CD14-positive monocyte (primary cell): ENCODE data around the gene SULT2B1. TPM values are rescaled to one million over a fixed set of nuclear protein-coding genes. Genes with fewer than 3 reads are reported as not detected.

Experiments
- DNase-seq, 3 donors: peaks; one replicate each; pipeline ENCODE4 v3.0.0-alpha.2; 2011 to 2022
- H2AFZ ChIP-seq: 2 replicates; pipeline ENCODE4 v1.6.0; 2012; ENCODE audit warnings: mild to moderate bottlenecking, low read depth, low read length, inconsistent platforms; ENCODE audit not compliant: insufficient read depth, poor library complexity, severe bottlenecking
- H3K27ac ChIP-seq, 2 donors: 1 replicate in 1 of 2; 2 replicates in 1 of 2; pipeline ENCODE4 v1.5.1; 2012 to 2013; ENCODE audit warnings: low read length in 2 of 2, control low read depth in 1 of 2, inconsistent platforms in 1 of 2, low read depth in 1 of 2, mild to moderate bottlenecking in 1 of 2
- H3K27me3 ChIP-seq, 2 donors: one replicate each; pipeline versions ENCODE4 v1.6.0 to v1.6.1; 2011 to 2013; ENCODE audit warnings: low read length in 2 of 2; ENCODE audit not compliant: control insufficient read depth in 2 of 2, insufficient read depth in 2 of 2
- H3K36me3 ChIP-seq, 2 donors: replicated peaks in 1 of 2; 1 replicate in 1 of 2; 2 replicates in 1 of 2; pipeline versions ENCODE4 v1.5.1 to v1.6.1; 2012 to 2013; ENCODE audit warnings: low read length in 2 of 2, control low read depth in 1 of 2, inconsistent platforms in 1 of 2, mild to moderate bottlenecking in 1 of 2; ENCODE audit not compliant: insufficient read depth in 2 of 2, control insufficient read depth in 1 of 2
- H3K4me1 ChIP-seq, 2 donors: 1 replicate in 1 of 2; 2 replicates in 1 of 2; pipeline versions ENCODE4 v1.5.1 to v1.6.1; 2012 to 2013; ENCODE audit warnings: low read length in 2 of 2, control low read depth in 1 of 2, inconsistent platforms in 1 of 2, mild to moderate bottlenecking in 1 of 2, moderate library complexity in 1 of 2; ENCODE audit not compliant: insufficient read depth in 2 of 2, control insufficient read depth in 1 of 2
- H3K4me2 ChIP-seq: replicated peaks from 2 replicates; pipeline ENCODE3; 2012; ENCODE audit warnings: low read length, moderate library complexity, mild to moderate bottlenecking; ENCODE audit not compliant: poor library complexity, severe bottlenecking; ENCODE audit errors: extremely low read depth
- H3K4me3 ChIP-seq, 3 experiments: fragments of 200-600 bp in 1 of 3; sonication (generic) in 1 of 3; replicated peaks in 1 of 3; 1 replicate in 2 of 3; 2 replicates in 1 of 3; pipeline ENCODE4 v1.5.1; 2011 to 2013; ENCODE audit warnings: low read length in 3 of 3, mild to moderate bottlenecking in 3 of 3, control low read depth in 2 of 3, low read depth in 2 of 3, inconsistent platforms in 1 of 3, moderate library complexity in 1 of 3
- H3K79me2 ChIP-seq: 2 replicates; pipeline ENCODE4 v1.6.0; 2012; ENCODE audit warnings: mild to moderate bottlenecking, control low read depth, inconsistent platforms, low read length, moderate library complexity; ENCODE audit not compliant: insufficient read depth
- H3K9ac ChIP-seq: 2 replicates; pipeline ENCODE4 v1.6.0; 2017; ENCODE audit warnings: low read length, mild to moderate bottlenecking; ENCODE audit not compliant: insufficient read depth, poor library complexity, severe bottlenecking
- H3K9me3 ChIP-seq, 2 donors: replicated peaks in 1 of 2; 1 replicate in 1 of 2; 2 replicates in 1 of 2; pipeline versions ENCODE4 v1.5.1 to v1.6.1; 2012 to 2013; ENCODE audit warnings: low read length in 2 of 2, control low read depth in 1 of 2; ENCODE audit not compliant: control insufficient read depth in 1 of 2, insufficient read depth in 1 of 2
- H4K20me1 ChIP-seq: 2 replicates; pipeline ENCODE4 v1.6.0; 2012; ENCODE audit warnings: mild to moderate bottlenecking, low read length, control low read depth, moderate library complexity; ENCODE audit not compliant: insufficient read depth
- H3K27ac Mint-ChIP-seq, 7 donors: one replicate each; pipeline ENCODE4 v1.8.0; 2020; ENCODE audit warnings: mild to moderate bottlenecking in 7 of 7, mixed read lengths in 7 of 7, moderate library complexity in 6 of 7, inconsistent platforms in 2 of 7
- H3K27me3 Mint-ChIP-seq, 3 donors: one replicate each; pipeline ENCODE4 v1.8.0; 2021 to 2022; ENCODE audit warnings: low read depth in 3 of 3, mild to moderate bottlenecking in 3 of 3, mixed read lengths in 3 of 3, moderate library complexity in 3 of 3, inconsistent platforms in 1 of 3
- H3K36me3 Mint-ChIP-seq, 2 donors: one replicate each; pipeline ENCODE4 v1.8.0; 2020; ENCODE audit warnings: mixed read lengths in 2 of 2, inconsistent platforms in 1 of 2, mild to moderate bottlenecking in 1 of 2
- H3K4me1 Mint-ChIP-seq: one replicate; pipeline ENCODE4 v1.8.0; 2020; ENCODE audit warnings: mild to moderate bottlenecking, mixed read lengths
- H3K4me3 Mint-ChIP-seq, 2 donors: one replicate each; pipeline ENCODE4 v1.8.0; 2020; ENCODE audit warnings: mild to moderate bottlenecking in 2 of 2, mixed read lengths in 2 of 2, moderate library complexity in 1 of 2
- H3K9me3 Mint-ChIP-seq, 7 donors: one replicate each; pipeline ENCODE4 v1.8.0; 2020 to 2022; ENCODE audit warnings: mixed read lengths in 7 of 7, mild to moderate bottlenecking in 6 of 7, moderate library complexity in 6 of 7, inconsistent platforms in 2 of 7
- WGBS: methylation state at CpG from one replicate; pipeline ENCODE4 v1.1.5; 2013; ENCODE audit warnings: missing lambda C conversion rate; ENCODE audit not compliant: insufficient coverage; 5-methylcytosine and 5-hydroxymethylcytosine counted together
- intact Hi-C, 2 donors: fragments of 100-400 bp; cut with micrococcal nuclease; formaldehyde crosslinking; loops; one replicate each; pipeline versions ENCODE4 v1.15.0 to v1.15.1; 2023
- polyA plus RNA-seq, 3 donors: library from polyadenylated mRNA; depleted of rRNA in 1 of 3; unstranded in 2 of 3; stranded (reverse) in 1 of 3; fragments of 300-500 nt in 2 of 3; fragments of >200 nt in 1 of 3; fragmentation: Illumina TruSeq in 2 of 3; gene quantifications; 1 replicate in 2 of 3; 2 replicates in 1 of 3; pipeline ENCODE4 v1.2.3, GENCODE V29; 2012 to 2021
- TF ChIP-seq, protein P1 (sequence below): fragments of 200-600 bp; IDR thresholded peaks from one replicate; pipeline ENCODE4 v1.8.0; 2022; ENCODE audit warnings: antibody characterized with exemption, mild to moderate bottlenecking

The SULT2B1 gene
- polyA plus RNA-seq, 3 donors: 0.09 to 0.40 TPM; not detected in 1

DNA sequence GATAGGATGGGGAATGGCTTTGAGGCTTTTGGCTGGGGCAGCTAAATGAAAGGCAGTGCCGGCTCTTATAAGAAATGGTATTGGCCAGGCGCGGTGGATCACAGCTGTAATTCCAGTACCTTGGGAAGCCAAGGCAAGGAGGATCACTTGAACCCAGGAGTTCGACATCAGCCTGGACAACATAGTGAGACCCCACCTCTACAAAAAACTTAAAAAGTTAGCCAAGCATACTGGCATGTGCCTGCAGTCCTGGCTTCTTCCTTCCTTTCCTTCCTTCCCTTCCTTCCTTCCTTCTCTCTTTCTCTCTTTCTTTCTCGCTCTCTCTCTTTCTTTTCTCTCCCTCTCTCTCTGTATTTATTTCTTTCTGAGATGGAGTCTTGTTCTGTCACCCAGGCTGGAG, 90.9 kb downstream of the SULT2B1 start:
- H3K4me1 ChIP-seq: peaks cover 33 to 48% of the 10 kb centered on the region in 2 donors
- H3K4me3 ChIP-seq: no peak overlapping the region
- no peak overlapping the region for H3K9ac ChIP-seq
- no peaks in the 10 kb centered on the region for H4K20me1 ChIP-seq
- H3K79me2 ChIP-seq: peaks cover 7% of the 10 kb centered on the region
- Mint-ChIP-seq H3K4me1 (peaks cover 46% of the 10 kb centered on the region), H3K27me3 (peaks cover 11 to 31% (median 30%) of the 10 kb centered on the region in 3 donors), H3K36me3 (peaks cover 3 to 5% of the 10 kb centered on the region in 2 donors), H3K4me3 (no peak overlapping the region), H3K9me3 (peaks cover 0 to 5% (median 3%) of the 10 kb centered on the region in 7 donors), H3K27ac (no peak overlapping the region)
- WGBS: 96% methylated on average over 4 of the region's 5 CpGs
- H3K4me2 ChIP-seq: no peak overlapping the region
- no peak overlapping the region for H2AFZ ChIP-seq
- peaks cover 0 to 10% of the 10 kb centered on the region in 2 donors for H3K27me3 ChIP-seq
- DNase-seq: no peak
- TF ChIP-seq, protein P1, sequence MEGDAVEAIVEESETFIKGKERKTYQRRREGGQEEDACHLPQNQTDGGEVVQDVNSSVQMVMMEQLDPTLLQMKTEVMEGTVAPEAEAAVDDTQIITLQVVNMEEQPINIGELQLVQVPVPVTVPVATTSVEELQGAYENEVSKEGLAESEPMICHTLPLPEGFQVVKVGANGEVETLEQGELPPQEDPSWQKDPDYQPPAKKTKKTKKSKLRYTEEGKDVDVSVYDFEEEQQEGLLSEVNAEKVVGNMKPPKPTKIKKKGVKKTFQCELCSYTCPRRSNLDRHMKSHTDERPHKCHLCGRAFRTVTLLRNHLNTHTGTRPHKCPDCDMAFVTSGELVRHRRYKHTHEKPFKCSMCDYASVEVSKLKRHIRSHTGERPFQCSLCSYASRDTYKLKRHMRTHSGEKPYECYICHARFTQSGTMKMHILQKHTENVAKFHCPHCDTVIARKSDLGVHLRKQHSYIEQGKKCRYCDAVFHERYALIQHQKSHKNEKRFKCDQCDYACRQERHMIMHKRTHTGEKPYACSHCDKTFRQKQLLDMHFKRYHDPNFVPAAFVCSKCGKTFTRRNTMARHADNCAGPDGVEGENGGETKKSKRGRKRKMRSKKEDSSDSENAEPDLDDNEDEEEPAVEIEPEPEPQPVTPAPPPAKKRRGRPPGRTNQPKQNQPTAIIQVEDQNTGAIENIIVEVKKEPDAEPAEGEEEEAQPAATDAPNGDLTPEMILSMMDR: no peak
- no peak overlapping the region for H3K27ac ChIP-seq
- intact Hi-C loops: loop anchor here in 1 of 2 donors (5.0 to 10.0 kb wide), 3 partner anchors 34 to 192 kb away; partner anchors contain the start of genes HSD17B14 and MAMSTR
- no peaks in the 10 kb centered on the region for H3K9me3 ChIP-seq
- no peaks in the 10 kb centered on the region for H3K36me3 ChIP-seq

DNA sequence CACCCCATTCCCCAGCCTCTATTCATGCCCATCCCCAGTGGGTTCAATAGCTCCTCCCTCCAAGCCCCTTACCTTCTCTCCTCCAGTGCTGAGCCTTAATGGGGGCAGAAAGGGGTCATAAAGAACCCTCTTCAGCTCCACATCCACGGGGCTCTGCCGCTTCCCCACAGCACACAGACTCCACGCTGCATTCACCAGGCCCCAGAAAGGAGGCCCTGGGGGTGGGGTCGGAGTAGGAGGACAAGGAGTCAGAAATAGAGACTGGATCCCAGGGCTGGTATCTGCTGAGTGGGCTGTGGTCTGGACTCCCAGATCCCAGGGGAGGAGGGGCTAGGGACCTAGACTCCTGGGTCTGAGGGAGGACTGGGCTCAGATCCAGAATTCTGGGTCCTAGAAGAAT, 92.4 kb downstream of the SULT2B1 start:
- 100% methylated on average over 1 of the region's 4 CpGs for WGBS
- H3K9ac ChIP-seq: no peak overlapping the region
- H3K36me3 ChIP-seq: no peaks in the 10 kb centered on the region
- peaks cover 0 to 10% of the 10 kb centered on the region in 2 donors for H3K27me3 ChIP-seq
- H3K36me3 Mint-ChIP-seq: peaks cover 3 to 9% of the 10 kb centered on the region in 2 donors
- no peak overlapping the region for H2AFZ ChIP-seq
- TF ChIP-seq, protein P1: no peak
- no peak overlapping the region for H3K4me3 Mint-ChIP-seq
- no peaks in the 10 kb centered on the region for H4K20me1 ChIP-seq
- H3K79me2 ChIP-seq: peaks cover 3% of the 10 kb centered on the region
- H3K4me3 ChIP-seq: no peak overlapping the region
- no peaks in the 10 kb centered on the region for H3K9me3 ChIP-seq
- peaks cover 11 to 33% (median 31%) of the 10 kb centered on the region in 3 donors for H3K27me3 Mint-ChIP-seq
- intact Hi-C loops: loop anchor here in 1 of 2 donors (5.0 to 10.0 kb wide), 3 partner anchors 33 to 190 kb away; partner anchors contain the start of genes HSD17B14 and MAMSTR
- no peak for DNase-seq
- H3K4me1 Mint-ChIP-seq: peaks cover 46% of the 10 kb centered on the region
- peaks cover 27 to 46% of the 10 kb centered on the region in 2 donors for H3K4me1 ChIP-seq
- H3K27ac ChIP-seq: no peak overlapping the region
- no peak overlapping the region for H3K27ac Mint-ChIP-seq
- H3K4me2 ChIP-seq: peak overlapping the region; percentile 91
- H3K9me3 Mint-ChIP-seq: peaks cover 0 to 3% (median 0%) of the 10 kb centered on the region in 7 donors
